GM23248 (cell line): Measurements from ENCODE around the gene ATG2B. TPM values are rescaled to one million over a fixed set of nuclear protein-coding genes. Genes with fewer than 3 reads are reported as not detected.

Experiments
- DNase-seq: peaks from one replicate; pipeline ENCODE4 v3.0.0-alpha.2; 2015
- H2AFZ ChIP-seq: fragments of 200-600 bp; sonication (generic); 2 replicates; pipeline ENCODE4 v1.6.1; 2016; ENCODE audit warnings: antibody characterized with exemption
- H3F3A ChIP-seq: fragments of 200-600 bp; sonication (generic); 2 replicates; pipeline ENCODE4 v1.6.1; 2016; ENCODE audit warnings: mild to moderate bottlenecking, antibody characterized with exemption, mixed run types; ENCODE audit not compliant: insufficient read depth
- H3K27ac ChIP-seq: fragments of 200-600 bp; sonication (generic); 2 replicates; pipeline ENCODE4 v1.5.1; 2016; ENCODE audit warnings: mild to moderate bottlenecking
- H3K27me3 ChIP-seq: fragments of 200-600 bp; sonication (generic); replicated peaks from 2 replicates; pipeline ENCODE4 v1.6.1; 2016; ENCODE audit warnings: mild to moderate bottlenecking; ENCODE audit not compliant: insufficient read depth
- H3K36me3 ChIP-seq: fragments of 200-600 bp; sonication (generic); 2 replicates; pipeline ENCODE4 v1.6.1; 2016; ENCODE audit warnings: low read depth, mild to moderate bottlenecking
- H3K4me1 ChIP-seq: fragments of 200-600 bp; sonication (generic); 2 replicates; pipeline ENCODE4 v1.6.1; 2016; ENCODE audit warnings: mild to moderate bottlenecking; ENCODE audit not compliant: insufficient read depth
- H3K4me2 ChIP-seq: fragments of 200-600 bp; sonication (generic); one replicate; pipeline ENCODE4 v1.6.1; 2016; ENCODE audit warnings: mild to moderate bottlenecking; ENCODE audit not compliant: unreplicated experiment
- H3K4me3 ChIP-seq: fragments of 200-600 bp; sonication (generic); 2 replicates; pipeline ENCODE4 v1.5.1; 2016; ENCODE audit warnings: mild to moderate bottlenecking
- H3K79me2 ChIP-seq: fragments of 200-600 bp; sonication (generic); 2 replicates; pipeline ENCODE4 v1.6.1; 2016; ENCODE audit warnings: mild to moderate bottlenecking; ENCODE audit not compliant: insufficient read depth
- H3K9ac ChIP-seq: fragments of 200-600 bp; sonication (generic); 2 replicates; pipeline ENCODE4 v1.6.1; 2016; ENCODE audit warnings: mild to moderate bottlenecking
- H3K9me2 ChIP-seq: fragments of 200-600 bp; sonication (generic); 2 replicates; pipeline ENCODE4 v1.6.1; 2016; ENCODE audit warnings: mixed run types, mild to moderate bottlenecking, moderate library complexity; ENCODE audit not compliant: insufficient read depth
- H3K9me3 ChIP-seq: fragments of 200-600 bp; sonication (generic); one replicate; pipeline ENCODE4 v1.6.1; 2017; ENCODE audit warnings: low read depth
- H4K20me1 ChIP-seq: fragments of 200-600 bp; sonication (generic); 2 replicates; pipeline ENCODE4 v1.6.0; 2016; ENCODE audit not compliant: insufficient read depth
- EZH2 ChIP-seq: fragments of 200-600 bp; sonication (generic); IDR thresholded peaks from 2 replicates; pipeline ENCODE4 v1.6.1; 2018; ENCODE audit warnings: antibody characterized with exemption, mild to moderate bottlenecking; ENCODE audit not compliant: insufficient read depth, poor library complexity, severe bottlenecking
- EZH2phosphoT487 ChIP-seq: fragments of 200-600 bp; sonication (generic); IDR thresholded peaks from 2 replicates; pipeline ENCODE4 v1.6.1; 2018; ENCODE audit warnings: antibody characterized with exemption, moderate library complexity, mild to moderate bottlenecking, low read depth; ENCODE audit not compliant: insufficient read depth
- WGBS, 2 experiments: methylation state at CpG; one replicate each; pipeline ENCODE4 v1.1.6; 2015 to 2017; ENCODE audit warnings: low lambda C conversion rate in 2 of 2, low coverage in 1 of 2; ENCODE audit errors: missing lambda C conversion rate in 2 of 2; 5-methylcytosine and 5-hydroxymethylcytosine counted together
- in situ Hi-C: fragments of 300-500 bp; cut with MboI; formaldehyde crosslinking; loops from 2 replicates; pipeline ENCODE4 v1.15.0; 2020
- polyA plus RNA-seq: library from polyadenylated mRNA; unstranded; fragments of >200 nt; fragmentation: Nextera tagmentation; extraction: Ambion mirVana; gene quantifications from 2 replicates; pipeline ENCODE4 v1.2.1, GENCODE V29; 2016
- small RNA-seq: library from RNA; depleted of rRNA; stranded (forward); fragments of <200 nt; gene quantifications from one replicate; pipeline ENCODE3, GENCODE V24; 2014; ENCODE audit warnings: low read depth, low replicate concordance
- total RNA-seq: library from RNA; depleted of rRNA; stranded (reverse); fragments of >200 nt; shearing (Covaris generic); gene quantifications from 2 replicates; pipeline ENCODE4 v1.2.3, GENCODE V29; 2014; rRNA removed

The ATG2B gene
- total and polyA plus RNA-seq, 2 experiments from 2014 or later = 2.9 to 10.7 TPM

- Histone ChIP-seq H3K36me3 (no peaks in the 10 kb centered on the region), H3K79me2 (no peaks in the 10 kb centered on the region), H3K4me2 (no peak overlapping the region), H3K27ac (no peak overlapping the region), H3K4me3 (no peak overlapping the region), H2AFZ (no peak overlapping the region), H3K27me3 (no peaks in the 10 kb centered on the region), H3F3A (no peaks in the 10 kb centered on the region), H3K9ac (no peak overlapping the region), H3K9me2 (no peaks in the 10 kb centered on the region), H3K4me1 (peaks cover 15% of the 10 kb centered on the region), H4K20me1 (no peaks in the 10 kb centered on the region), H3K9me3 (no peaks in the 10 kb centered on the region)
- WGBS, 2 experiments = 92 to 94% methylated on average over 6 of the region's 6 CpGs
- in situ Hi-C loops = no loop called here
- DNase-seq = no peak
- TF ChIP-seq EZH2 = no peak
- TF ChIP-seq EZH2phosphoT487 = no peak
These were observed 133.8 kb downstream of the ATG2B start for GRCh38 chr14:96229315-96229714.

Small RNAs within 50 kb of the gene (small RNA-seq; reads per million reads assigned to genes)
- 14.7 reads per million, percentile 87 among the genes with 10 or more reads in this experiment for gene RNU2-33P

Other genes with a start within 250 kb of the ATG2B start
- gene BDKRB2, start 158.5 kb downstream of the ATG2B start, total RNA-seq = 14.4 and 15.8 TPM in 2 replicates
- 12.4 and 13.3 TPM in 2 replicates for gene BDKRB2, start 158.5 kb downstream of the ATG2B start, polyA plus RNA-seq
- 3.9 and 5.5 TPM in 2 replicates for gene BDKRB1, start 107.1 kb downstream of the ATG2B start, total RNA-seq
- gene BDKRB1, start 107.1 kb downstream of the ATG2B start, polyA plus RNA-seq = 12.9 and 15.1 TPM in 2 replicates
- gene GSKIP, start 185 bp upstream of the ATG2B start, total RNA-seq = 46.5 and 47.3 TPM in 2 replicates
- 35.4 and 37.3 TPM in 2 replicates for gene GSKIP, start 185 bp upstream of the ATG2B start, polyA plus RNA-seq
- gene AK7, start 28.8 kb upstream of the ATG2B start, total RNA-seq = not detected in 2 replicates
- gene AK7, start 28.8 kb upstream of the ATG2B start, polyA plus RNA-seq = 0.28 and 0.45 TPM in 2 replicates
- 62.6 and 64.3 TPM in 2 replicates for gene PAPOLA, start 139.0 kb upstream of the ATG2B start, total RNA-seq
- 119 and 124 TPM in 2 replicates for gene PAPOLA, start 139.0 kb upstream of the ATG2B start, polyA plus RNA-seq